ENCODE data around the gene KCNB1.

Gene KCNB1

GRCh38 chr20:49393803-49394202 is 88.7 kb downstream of the KCNB1 start:
- TF ChIP-seq CTCF (IDR thresholded peaks at IDR 0.05): no peak

GRCh38 chr20:49392745-49393144 is 89.7 kb downstream of the KCNB1 start:
- no peak for TF ChIP-seq CTCF (IDR thresholded peaks at IDR 0.05)

- TF ChIP-seq CTCF (IDR thresholded peaks at IDR 0.05): no peak
Observed at GRCh38 chr20:49391404-49392245, 90.8 kb downstream of the KCNB1 start.

GRCh38 chr20:49389854-49390253 is 92.6 kb downstream of the KCNB1 start:
- no peak for TF ChIP-seq CTCF (IDR thresholded peaks at IDR 0.05)

GRCh38 chr20:49388744-49389143 is 93.7 kb downstream of the KCNB1 start:
- no peak for TF ChIP-seq CTCF (IDR thresholded peaks at IDR 0.05)

GRCh38 chr20:49387581-49387939 is 94.9 kb downstream of the KCNB1 start:
- TF ChIP-seq CTCF (IDR thresholded peaks at IDR 0.05): no peak

- TF ChIP-seq CTCF (IDR thresholded peaks at IDR 0.05): no peak
Observed at GRCh38 chr20:49386848-49387580, 95.5 kb downstream of the KCNB1 start.
